ENCODE data around the gene PAN2.
"Not testable (repeated sequence)": the region's sequence is repeated elsewhere in the genome, so short reads cannot be mapped to it uniquely, and the experiment has no call there.

Gene PAN2, protein sequence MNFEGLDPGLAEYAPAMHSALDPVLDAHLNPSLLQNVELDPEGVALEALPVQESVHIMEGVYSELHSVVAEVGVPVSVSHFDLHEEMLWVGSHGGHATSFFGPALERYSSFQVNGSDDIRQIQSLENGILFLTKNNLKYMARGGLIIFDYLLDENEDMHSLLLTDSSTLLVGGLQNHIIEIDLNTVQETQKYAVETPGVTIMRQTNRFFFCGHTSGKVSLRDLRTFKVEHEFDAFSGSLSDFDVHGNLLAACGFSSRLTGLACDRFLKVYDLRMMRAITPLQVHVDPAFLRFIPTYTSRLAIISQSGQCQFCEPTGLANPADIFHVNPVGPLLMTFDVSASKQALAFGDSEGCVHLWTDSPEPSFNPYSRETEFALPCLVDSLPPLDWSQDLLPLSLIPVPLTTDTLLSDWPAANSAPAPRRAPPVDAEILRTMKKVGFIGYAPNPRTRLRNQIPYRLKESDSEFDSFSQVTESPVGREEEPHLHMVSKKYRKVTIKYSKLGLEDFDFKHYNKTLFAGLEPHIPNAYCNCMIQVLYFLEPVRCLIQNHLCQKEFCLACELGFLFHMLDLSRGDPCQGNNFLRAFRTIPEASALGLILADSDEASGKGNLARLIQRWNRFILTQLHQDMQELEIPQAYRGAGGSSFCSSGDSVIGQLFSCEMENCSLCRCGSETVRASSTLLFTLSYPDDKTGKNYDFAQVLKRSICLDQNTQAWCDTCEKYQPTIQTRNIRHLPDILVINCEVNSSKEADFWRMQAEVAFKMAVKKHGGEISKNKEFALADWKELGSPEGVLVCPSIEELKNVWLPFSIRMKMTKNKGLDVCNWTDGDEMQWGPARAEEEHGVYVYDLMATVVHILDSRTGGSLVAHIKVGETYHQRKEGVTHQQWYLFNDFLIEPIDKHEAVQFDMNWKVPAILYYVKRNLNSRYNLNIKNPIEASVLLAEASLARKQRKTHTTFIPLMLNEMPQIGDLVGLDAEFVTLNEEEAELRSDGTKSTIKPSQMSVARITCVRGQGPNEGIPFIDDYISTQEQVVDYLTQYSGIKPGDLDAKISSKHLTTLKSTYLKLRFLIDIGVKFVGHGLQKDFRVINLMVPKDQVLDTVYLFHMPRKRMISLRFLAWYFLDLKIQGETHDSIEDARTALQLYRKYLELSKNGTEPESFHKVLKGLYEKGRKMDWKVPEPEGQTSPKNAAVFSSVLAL

DNA sequence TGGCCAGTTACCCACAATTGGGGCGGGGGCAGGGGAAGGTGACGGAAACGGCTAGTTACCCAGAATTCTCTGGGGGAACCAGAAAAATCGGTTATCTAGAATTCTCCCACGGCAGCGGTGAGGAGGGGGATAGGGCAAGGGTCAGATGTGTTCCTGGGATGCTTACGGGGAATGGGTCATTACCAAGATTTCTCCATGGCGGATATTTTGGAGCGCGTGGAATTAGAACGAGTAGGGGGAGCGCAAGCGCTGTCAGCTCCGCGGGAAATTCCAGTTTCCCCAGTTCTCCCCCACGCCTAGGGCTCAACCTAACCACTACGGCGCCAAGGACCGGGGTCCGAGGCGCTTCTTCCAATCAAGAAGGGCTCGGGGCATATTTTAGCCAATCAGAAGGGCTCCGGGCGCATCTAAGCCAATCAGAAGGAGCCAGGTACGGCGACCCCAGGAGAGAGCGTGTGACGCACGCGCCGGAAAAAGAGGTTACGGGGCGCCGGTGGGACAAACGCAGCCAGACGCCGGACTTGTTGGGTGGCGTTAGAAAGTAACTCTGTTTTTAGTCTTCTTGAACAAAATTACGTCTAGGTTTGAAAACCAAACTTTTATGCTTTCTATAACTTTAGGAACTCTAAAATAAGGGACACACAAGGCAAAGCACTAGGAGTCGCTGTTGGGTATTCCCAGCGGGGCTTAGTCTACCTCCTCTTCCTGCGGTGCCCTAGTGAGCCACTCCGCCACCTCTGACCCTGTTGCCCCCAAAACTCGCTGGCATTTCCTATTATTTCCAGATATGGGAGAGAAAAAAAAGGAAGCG, at the start of gene PAN2:
Gene PAN2, minus strand, starts transcription at position 322 of the 811 bp plus-strand sequence. CDS start 906 bp downstream, outside the sequence.
- peak; percentile 97 for DNase-seq

GRCh38 chr12:56382611-56383010, 48.8 kb upstream of the PAN2 start:
- DNase-seq, result no peak

- no peak for DNase-seq
Measured at GRCh38 chr12:56377989-56378316, 44.2 kb upstream of the PAN2 start.

DNA sequence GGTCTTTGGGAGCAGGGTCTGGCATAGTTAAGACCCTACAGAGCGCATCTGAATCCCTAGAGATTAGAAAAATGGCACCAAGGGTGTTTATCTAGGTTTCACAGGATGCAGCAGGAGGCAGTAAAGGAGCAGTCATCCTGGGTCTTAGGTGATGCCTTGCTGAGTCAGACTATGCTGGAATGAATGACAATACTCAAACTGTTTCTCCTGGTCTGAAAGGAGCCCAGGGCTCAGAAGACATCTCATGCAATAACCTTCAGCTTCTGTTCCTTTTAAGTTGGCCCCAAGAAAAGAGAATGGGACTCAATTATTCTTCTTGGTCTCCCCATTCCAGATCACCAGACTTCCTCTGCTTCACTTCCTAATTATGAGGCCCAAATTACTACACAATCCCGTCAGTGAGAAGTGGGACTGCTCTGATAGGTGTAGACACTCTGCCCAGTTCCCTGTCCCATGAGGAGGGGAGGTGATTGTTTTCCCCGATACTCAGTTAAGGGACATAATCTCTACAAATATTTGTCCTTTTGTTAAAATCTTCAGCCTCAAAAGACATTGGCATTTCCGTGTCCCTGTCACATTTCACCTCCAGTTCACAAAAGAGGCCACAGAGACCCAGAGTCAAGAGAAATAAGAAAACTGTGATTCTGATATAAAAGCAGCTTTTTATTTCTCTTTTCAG, 43.6 kb upstream of the PAN2 start:
- no peak for DNase-seq

GRCh38 chr12:56375598-56376434, 42.0 kb upstream of the PAN2 start:
- no peak for DNase-seq

GRCh38 chr12:56374726-56375597, 41.2 kb upstream of the PAN2 start:
- DNase-seq, result no peak

GRCh38 chr12:56373515-56373914, 39.7 kb upstream of the PAN2 start:
- no peak for DNase-seq

GRCh38 chr12:56366948-56367347, 33.1 kb upstream of the PAN2 start:
- DNase-seq, result no peak

DNA sequence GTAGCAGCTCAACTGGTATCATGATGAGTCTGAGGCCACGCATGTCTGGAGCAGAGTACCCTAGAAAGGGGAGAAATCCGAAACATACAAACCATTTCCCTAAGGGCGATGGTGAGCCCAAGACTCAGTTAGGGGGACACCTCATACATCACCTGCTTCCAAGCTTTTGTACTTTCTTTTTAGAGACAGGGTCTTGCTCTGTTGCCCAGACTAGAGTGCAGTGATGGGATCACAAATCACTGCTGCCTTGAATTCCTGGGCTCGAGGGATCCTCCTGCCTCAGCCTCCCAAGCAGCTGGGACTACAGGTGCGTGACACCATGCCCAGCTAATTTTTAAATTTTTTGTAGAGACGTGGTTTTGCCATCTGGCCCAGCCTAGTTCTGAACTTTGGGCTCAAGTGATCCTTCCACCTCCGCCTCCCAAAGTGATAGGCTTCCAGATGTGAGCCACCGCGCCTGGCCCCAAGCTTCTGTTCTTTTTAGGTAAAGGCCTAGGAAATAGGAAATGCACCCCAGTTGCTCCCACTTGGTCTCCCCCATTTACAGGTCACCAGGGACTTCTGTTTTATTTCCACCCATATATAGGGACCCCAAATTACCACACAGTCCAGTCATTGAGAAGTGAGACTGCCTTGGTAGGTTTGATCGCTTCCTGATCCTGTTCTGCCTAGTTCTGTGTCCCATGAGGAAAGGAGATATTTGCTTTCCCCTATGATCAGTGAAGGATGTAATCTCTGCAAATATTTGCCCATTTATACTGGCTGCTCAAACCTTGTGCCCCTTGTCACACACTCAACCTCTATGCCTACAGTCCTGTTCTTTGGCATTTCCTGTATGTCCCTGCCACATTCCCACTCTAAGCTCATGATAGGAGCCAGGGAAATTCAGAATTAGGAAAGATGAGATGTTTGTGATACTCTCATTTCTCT, 28.6 kb upstream of the PAN2 start, which contains the start of gene APOF:
Gene APOF, minus strand, starts transcription at position 728 of the 930 bp plus-strand sequence. Its CDS starts 112 bp downstream, at position 616.
- DNase-seq, result no peak

DNA sequence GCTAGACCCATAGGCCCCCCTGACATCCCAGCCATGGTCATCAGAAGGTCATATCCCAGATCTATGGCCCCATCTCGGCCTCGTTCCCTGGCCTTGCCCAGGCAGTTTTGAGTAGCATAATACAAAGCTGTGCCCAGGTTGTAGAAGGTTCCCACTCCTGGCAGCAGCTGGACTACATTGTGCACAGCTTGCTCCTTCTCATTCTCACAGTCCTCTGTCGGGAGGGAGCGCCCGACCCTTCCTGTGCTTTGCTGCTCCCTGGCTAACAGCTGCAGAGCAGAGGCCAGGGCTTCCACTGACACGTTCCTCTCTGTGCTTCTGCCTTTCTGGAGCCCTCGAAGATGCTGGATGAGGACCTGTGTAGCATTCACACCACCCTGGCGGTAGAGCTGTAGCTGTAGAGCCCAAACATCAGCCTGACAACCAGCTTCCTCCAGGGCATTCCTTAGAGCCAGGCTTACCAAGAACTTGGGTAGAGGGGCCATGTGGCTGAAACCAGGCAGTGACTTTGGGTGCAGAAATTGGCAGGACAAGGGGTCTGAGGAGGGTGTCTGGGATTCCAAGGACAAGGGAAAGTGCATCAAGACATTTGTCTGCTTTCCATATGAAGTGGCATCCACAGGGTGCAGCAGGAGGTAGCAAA, 27.8 kb upstream of the PAN2 start:
- no peak for DNase-seq

DNA sequence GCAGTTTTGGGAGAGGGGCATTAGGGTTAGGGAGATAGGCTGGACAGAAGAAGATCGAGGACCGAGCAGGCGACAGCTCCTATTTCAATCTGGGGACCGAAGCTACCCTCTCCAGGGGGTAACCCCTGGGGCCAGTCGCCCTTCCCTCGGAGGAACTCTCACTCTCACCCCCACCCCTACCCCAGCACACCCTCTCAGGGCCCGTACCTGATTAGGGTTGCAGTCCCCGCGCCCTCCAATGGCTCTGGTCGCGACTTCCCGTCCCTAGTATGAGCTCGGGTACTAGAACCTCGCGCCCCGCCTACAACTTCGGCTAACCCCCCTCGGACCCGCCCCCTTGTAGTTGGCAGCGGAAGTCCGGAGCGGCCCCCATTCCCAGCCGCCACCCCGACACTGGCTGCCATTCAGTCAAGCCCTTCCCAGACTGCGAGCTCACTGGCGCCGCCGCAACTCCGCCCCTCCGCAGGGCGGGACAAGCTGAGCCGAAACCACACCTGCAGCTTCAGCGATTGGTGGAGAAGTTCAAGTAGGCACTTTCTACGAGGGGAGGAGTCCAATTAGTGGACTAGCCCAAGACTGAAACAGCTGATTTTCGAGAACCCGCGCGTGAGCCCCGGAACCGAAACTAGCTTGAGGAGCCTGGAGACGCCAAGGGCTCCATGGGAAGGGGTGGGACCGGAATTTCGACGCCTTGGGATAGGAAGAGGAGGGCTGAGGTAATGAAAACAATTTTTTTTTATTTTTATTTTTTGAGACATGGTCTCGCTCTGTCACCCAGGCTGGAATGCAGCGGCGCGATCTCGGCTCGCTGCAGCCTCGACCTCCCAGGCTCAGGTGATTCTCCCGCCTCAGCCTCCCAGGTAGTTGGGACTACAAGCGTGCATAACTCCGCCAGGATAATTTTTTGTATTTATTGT, 26.3 kb upstream of the PAN2 start, which contains the start of gene STAT2:
Gene STAT2, minus strand, starts transcription at position 257 of the 917 bp plus-strand sequence. CDS start 3,536 bp downstream, outside the sequence.
- DNase-seq, result peak; percentile 100

GRCh38 chr12:56358836-56359532, 25.2 kb upstream of the PAN2 start:
- no peak for DNase-seq

DNA sequence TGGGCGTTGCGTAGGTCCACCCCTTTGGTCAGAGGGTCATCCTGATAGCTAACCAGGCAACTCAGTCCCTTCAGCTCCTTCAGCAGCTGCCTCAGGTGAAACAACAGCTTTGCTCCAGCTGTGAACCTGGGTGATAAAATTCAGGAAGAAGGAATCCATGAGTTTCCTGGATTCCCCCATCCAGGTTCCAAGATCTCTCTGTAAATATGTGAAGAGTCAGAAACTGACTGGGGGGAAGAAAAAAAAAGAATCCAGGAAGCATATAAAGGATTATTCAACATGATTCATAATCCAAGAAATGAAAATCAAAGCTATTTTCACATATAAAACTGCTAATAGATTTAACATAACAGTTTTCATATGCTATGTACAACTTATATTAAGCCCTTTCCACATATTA, 17.5 kb upstream of the PAN2 start:
- no peak for DNase-seq

- no peak for DNase-seq
Measured at GRCh38 chr12:56350662-56351061, 16.9 kb upstream of the PAN2 start.

DNA sequence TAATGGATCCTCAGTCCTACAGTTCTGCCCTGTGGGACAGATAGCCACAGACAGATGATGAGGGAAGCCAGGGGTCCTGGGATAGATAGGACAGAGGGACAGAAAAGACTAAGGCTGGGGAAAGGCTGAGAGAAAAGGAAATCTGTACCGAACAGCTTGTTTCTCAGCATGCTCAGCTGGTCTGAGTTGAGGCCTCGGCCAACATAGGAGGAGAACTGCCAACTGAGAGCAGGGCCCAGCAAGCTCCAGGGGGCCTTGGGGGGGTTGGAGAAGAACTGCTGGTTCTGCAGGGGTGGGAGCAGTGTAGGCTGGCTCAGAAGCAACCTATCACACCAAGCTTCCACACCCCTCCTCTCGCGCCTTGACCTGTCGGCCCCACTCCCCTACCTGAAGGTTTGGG, 15.0 kb upstream of the PAN2 start:
- no peak for DNase-seq

DNA sequence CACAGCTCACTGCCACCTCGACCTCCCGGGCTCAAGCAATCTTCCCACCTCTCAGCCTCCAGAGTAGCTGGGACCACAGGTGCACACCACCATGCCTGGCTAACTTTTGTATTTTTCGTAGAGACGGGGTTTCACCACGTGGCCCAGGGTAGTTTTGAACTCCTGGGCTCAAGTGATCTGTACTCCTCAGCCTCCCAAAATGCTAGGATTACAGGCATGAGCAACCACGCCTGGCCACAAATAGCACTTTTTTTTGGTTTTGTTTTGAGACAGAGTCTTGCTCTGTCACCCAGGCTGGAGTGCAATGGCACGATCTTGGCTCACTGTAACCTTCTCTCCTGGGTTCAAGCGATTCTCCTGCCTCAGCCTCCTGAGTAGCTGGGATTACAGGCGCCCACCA, 13.5 kb upstream of the PAN2 start:
- DNase-seq, result not testable (repeated sequence)

Measured in NCI-H510A (cell line).